Neural crest cell (in vitro differentiated cells): ENCODE data around the gene MYOZ2. TPM values are rescaled to one million over a fixed set of nuclear protein-coding genes. Genes with fewer than 3 reads are reported as not detected.
"Not testable (repeated sequence)": the region's sequence is repeated elsewhere in the genome, so short reads cannot be mapped to it uniquely, and the experiment has no call there.

Source experiments
- DNase-seq: peaks from one replicate; pipeline ENCODE4 v3.0.0; 2021; ENCODE audit warnings: low read depth, mixed read lengths, low spot score
- H3K27ac Mint-ChIP-seq: one replicate; pipeline ENCODE4 v1.8.0; 2021; ENCODE audit warnings: mild to moderate bottlenecking, mixed read lengths; ENCODE audit not compliant: unreplicated experiment
- H3K27me3 Mint-ChIP-seq: 2 replicates; pipeline ENCODE4 v1.8.0; 2021; ENCODE audit warnings: low read depth, mild to moderate bottlenecking, mixed read lengths
- H3K36me3 Mint-ChIP-seq: 2 replicates; pipeline ENCODE4 v1.8.0; 2021; ENCODE audit warnings: low read depth, mild to moderate bottlenecking, mixed read lengths
- H3K4me1 Mint-ChIP-seq: 2 replicates; pipeline ENCODE4 v1.8.0; 2021; ENCODE audit warnings: mixed read lengths
- H3K4me3 Mint-ChIP-seq: one replicate; pipeline ENCODE4 v1.8.0; 2021; ENCODE audit warnings: mild to moderate bottlenecking, mixed read lengths
- H3K9me3 Mint-ChIP-seq: 2 replicates; pipeline ENCODE4 v1.8.0; 2021; ENCODE audit warnings: mixed read lengths
- CTCF ChIP-seq: fragments of 200-600 bp; sonication (generic); conservative IDR thresholded peaks from 2 replicates; pipeline ENCODE4 v1.5.0; 2021; ENCODE audit warnings: antibody characterized with exemption, mild to moderate bottlenecking
- total RNA-seq: library from RNA; stranded (reverse); gene quantifications from 2 replicates; pipeline ENCODE4 v1.2.1, GENCODE V29; 2021

The MYOZ2 gene
- total RNA-seq, 1 donor from 2014 or later: not detected

DNA sequence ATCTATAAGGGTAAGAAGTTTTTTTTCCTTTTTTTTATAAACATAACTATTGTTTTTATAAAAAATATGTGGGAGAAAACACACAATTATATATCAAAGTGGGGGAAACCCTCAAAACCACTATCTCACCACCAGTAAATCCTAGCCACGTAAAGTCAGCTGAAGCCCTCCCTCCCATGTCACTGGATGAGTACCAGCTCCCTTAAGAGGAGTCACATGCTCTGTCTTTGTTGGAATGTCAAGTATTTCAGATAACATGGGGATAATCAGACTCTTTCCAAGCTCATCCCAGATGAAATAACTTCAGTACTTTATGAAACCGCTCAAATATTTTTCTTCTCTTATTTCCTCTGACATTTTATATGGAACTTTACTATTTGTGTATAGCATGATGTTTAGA, 2.4 kb downstream of the MYOZ2 start:
- Mint-ChIP-seq H3K36me3 (no peaks in the 10 kb centered on the region), H3K27me3 (no peaks in the 10 kb centered on the region), H3K27ac (no peak overlapping the region), H3K4me3 (no peak overlapping the region), H3K9me3 (no peaks in the 10 kb centered on the region), H3K4me1 (peaks cover 10% of the 10 kb centered on the region)
- TF ChIP-seq CTCF: no peak
- no peak for DNase-seq

- no peaks in the 10 kb centered on the region for H3K36me3 Mint-ChIP-seq
- no peak overlapping the region for H3K4me3 Mint-ChIP-seq
- no peaks in the 10 kb centered on the region for H3K9me3 Mint-ChIP-seq
- no peaks in the 10 kb centered on the region for H3K27me3 Mint-ChIP-seq
- no peak for DNase-seq
- H3K27ac Mint-ChIP-seq: no peak overlapping the region
- TF ChIP-seq CTCF: no peak
- H3K4me1 Mint-ChIP-seq: peaks cover 10% of the 10 kb centered on the region
Observed at GRCh38 chr4:119139311-119139710, 3.7 kb downstream of the MYOZ2 start.

- Mint-ChIP-seq H3K4me1 (peaks cover 10% of the 10 kb centered on the region), H3K36me3 (no peaks in the 10 kb centered on the region), H3K27me3 (no peaks in the 10 kb centered on the region), H3K4me3 (no peak overlapping the region), H3K9me3 (no peaks in the 10 kb centered on the region), H3K27ac (no peak overlapping the region)
- no peak for DNase-seq
- no peak for TF ChIP-seq CTCF
Observed at GRCh38 chr4:119139822-119140252, 4.2 kb downstream of the MYOZ2 start.

DNA sequence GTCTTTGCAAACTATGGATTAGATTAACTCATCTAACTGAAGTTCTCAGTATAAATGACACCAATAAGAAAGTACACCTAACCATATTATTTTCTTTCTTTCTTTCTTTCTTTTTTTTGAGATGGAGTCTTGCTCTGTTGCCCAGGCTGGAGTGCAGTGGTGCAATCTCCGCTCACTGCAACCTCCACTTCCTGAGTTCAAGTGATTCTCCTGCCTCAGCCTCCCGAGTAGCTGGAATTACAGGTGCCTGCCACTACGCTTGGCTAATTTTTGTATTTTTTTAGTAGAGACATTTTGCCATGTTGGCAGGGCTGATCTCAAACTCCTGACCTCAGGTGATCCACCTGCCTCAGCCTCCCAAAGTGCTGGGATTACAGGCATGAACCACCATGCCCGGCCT, 5.7 kb downstream of the MYOZ2 start:
- not testable (repeated sequence) for H3K27me3 Mint-ChIP-seq, H3K4me1 Mint-ChIP-seq, DNase-seq, H3K4me3 Mint-ChIP-seq, H3K36me3 Mint-ChIP-seq, H3K27ac Mint-ChIP-seq, H3K9me3 Mint-ChIP-seq

- Mint-ChIP-seq H3K27ac (no peak overlapping the region), H3K4me3 (no peak overlapping the region), H3K9me3 (no peaks in the 10 kb centered on the region), H3K36me3 (no peaks in the 10 kb centered on the region), H3K4me1 (no peaks in the 10 kb centered on the region), H3K27me3 (no peaks in the 10 kb centered on the region)
- TF ChIP-seq CTCF: no peak
- DNase-seq: no peak
Observed at GRCh38 chr4:119142833-119143232, 7.2 kb downstream of the MYOZ2 start.

DNA sequence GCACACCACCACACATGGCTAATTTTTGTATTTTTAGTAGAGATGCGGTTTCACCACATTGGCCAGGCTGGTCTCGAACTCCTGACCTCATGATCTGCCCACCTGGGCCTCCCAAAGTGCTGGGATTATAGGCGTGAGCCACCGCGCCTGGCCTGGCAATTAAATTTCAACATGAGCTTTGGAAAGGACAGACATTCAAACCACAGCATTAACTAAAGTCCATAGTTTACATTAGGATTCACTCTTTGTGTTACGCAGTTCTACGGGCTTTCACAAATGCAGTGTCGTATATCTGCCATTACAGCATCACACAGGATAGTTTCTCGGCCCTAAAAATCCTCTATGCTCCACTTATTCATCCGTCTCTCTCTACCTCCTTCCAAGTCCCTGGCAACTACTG, 7.7 kb downstream of the MYOZ2 start:
- not testable (repeated sequence) for H3K9me3 Mint-ChIP-seq, H3K27me3 Mint-ChIP-seq, H3K4me1 Mint-ChIP-seq, H3K27ac Mint-ChIP-seq, H3K36me3 Mint-ChIP-seq, DNase-seq, H3K4me3 Mint-ChIP-seq

- Mint-ChIP-seq H3K4me1 (peaks cover 5% of the 10 kb centered on the region), H3K36me3 (no peaks in the 10 kb centered on the region), H3K27ac (peak overlapping the region; percentile 50), H3K27me3 (no peaks in the 10 kb centered on the region), H3K9me3 (no peaks in the 10 kb centered on the region), H3K4me3 (no peak overlapping the region)
- TF ChIP-seq CTCF: no peak
- DNase-seq: no peak
Observed at GRCh38 chr4:119149110-119149509, 13.5 kb downstream of the MYOZ2 start.
